ENCODE data around the gene SEPSECS.

SEPSECS gene

DNA sequence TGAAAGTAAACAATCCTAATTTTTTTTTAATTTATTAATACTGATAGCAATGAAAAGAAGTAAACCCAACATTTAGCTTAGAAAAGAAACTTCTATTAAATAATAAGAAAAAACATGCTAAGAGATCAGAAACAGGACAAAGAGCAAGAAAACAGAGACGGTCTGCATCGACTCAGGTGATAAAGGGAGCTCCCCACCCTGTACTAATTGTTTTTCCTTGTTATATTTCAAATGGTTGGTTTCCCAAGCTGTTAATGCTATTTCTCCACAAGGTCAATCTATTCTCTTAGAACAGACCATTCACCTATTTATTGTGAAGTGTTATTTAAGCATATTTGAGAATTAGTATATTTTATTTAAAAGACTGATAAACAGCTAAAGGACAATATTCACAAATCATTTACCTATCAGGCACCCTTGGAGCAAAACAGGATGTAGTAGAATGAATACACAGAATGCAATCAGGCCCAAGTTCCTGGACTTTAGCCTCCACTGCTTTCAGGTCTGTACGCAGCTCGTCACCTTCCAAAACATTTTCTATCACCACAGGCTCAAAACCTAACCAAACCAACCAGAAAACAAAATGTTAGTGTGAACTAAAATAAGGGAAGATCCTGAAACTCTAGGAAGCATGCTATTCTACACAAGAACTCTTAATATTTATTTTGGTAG lies 5.5 kb downstream of the SEPSECS start:
- no peak for DNase-seq

DNA sequence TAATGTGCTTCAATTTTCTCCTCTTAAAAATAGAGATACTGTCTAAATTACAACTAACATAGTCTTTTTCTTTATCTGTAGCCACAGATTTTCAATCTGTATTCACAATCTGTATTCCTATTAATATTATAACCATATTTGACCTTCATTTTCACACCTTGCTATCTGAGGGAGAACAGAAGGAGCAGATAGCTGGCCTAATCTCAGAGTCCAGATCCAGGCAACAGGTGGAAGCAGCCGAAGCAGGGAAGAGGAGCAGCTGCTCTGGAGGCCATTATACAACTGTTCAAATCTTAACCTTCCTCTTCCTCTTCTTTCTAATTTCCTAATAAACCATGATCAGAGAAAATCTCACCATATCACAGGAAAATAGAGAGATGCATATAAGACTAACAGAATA lies 14.2 kb downstream of the SEPSECS start:
- DNase-seq: no peak

DNA sequence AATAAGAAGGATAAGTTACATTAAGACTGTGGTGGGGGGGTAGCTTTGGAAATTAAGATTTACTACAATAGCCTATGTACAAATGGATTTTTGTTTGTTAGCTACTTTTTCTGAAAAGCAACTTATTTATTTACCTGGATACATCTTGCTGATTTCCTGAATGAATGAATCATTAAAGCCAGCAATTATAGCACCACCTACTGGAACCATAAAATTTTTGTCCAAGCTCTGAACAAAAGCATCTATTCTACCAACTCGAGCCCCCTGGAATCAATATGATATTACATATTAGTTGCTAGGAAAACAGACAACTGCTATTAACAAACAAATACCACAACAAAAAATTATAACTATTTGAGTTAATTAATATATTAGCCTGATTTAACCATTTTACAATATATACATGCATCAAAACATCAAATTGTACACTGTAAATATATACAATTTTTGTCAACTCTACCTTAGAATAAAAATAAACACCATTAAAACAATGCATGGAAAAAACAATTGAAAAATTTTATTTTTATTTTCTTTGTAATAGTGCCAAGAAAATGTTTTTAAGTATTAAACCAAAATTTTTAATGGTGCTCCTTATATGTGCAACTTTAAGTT lies 15.3 kb downstream of the SEPSECS start:
- DNase-seq: no peak

DNA sequence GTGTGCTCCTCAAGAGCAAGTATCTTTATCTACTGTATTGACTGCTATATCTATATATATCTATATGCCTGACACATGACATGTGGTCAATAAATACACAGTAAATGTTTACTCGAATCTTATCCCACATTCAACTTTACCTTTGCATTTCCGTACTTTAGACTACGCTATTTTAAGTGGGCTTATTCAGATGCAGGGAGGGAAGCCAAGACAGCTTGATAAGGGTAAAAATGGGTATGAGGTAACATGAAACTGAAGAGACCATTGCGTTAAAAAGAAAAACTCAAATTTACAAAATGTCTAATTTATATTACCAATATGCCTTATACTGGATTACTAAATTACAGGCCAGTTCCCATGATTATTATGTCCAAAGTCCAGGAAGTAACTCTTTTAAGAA lies 17.8 kb downstream of the SEPSECS start:
- DNase-seq: no peak

DNA sequence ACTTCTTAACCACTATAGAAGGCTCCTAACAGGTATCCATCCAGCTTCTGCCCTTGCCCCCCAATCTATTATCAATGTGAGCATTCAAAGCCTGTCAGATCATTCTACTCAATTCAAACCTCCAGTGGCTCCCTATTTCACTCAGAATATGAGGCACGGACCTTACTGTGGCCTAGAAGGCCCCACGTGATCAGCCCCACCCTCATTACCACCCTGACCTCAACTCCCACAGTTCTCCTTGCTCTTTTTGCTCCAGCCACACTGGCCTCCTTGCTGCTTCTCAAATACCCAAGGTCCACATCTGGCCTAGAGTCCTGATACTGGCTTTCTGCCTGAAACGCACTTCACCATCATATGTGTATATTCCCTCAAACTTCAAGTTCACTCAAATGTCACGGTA lies 18.7 kb downstream of the SEPSECS start:
- no peak for DNase-seq

DNA sequence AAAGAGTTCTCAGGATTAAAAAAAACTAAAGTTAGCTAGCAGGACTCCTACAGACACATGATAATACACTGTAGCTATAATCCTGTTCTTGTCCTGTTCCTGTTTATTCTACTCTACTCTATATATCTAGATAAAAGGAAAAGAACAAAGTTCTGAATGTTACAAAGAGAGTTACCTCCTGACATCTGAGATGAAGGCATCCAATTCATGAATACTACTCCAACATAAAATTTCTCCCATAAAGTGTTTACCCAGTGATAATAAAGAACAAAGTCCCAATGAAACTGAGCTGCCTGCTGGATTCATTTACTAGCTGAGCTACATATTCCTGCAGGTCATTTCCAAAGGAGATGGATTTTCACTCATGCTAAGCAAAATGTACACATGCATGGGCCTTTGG lies 27.1 kb downstream of the SEPSECS start:
- DNase-seq: no peak

DNA sequence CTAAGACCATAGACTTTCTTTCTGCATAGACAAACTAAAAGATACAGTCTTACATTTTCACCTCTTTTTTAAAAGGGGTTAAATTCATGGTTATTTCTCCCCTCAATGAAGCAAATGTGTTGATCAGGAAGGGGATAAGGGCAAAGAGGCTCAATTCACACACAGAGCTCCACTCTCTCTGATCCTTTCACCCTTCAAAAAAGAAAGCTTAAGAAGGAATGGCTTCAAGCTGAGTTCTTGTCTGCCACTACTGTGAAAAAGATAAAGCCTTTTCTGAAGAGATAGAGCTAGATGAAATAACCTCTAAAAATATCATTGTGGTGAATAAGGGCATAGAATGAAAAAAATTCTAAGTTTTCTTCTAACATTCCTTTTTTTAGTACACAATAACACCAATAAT lies 28.3 kb downstream of the SEPSECS start:
- DNase-seq: no peak

DNA sequence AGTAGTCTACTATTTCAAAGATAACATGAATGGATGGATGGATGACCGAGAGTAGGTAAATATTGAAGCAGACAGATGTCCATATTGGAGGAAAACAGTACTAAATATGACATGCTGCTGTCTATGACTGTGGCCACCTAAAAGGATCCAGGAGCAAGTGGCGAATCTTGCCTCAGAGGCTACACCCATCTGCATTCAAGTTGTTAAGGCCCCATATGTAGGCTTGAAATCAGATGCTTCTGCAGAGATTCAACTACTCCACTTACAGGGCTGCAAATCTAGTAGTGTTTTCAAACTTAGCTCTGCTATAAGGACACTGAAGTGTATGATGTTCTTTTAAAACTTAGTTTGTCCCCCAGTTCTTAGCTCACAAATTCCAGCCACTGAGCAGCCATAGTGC lies 28.9 kb downstream of the SEPSECS start:
- DNase-seq: no peak

DNA sequence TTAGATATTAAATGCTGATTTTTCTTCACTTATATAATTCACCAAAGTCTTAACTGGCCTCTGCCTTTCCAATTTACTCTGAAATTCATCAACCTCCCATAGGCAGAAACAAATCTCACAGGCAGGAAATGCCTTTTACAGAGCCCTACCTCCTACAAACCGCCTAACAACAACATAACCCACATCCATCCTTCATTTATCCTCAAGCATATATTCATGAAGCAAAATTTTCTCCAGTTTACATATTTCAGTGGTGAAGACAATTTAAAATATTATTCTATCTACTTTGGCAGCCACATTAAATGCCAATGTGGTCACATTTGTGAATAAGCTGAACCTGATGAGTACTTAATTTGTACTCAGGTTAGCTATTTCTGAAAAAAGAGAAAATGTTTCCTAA lies 30.3 kb downstream of the SEPSECS start:
- DNase-seq: no peak

DNA sequence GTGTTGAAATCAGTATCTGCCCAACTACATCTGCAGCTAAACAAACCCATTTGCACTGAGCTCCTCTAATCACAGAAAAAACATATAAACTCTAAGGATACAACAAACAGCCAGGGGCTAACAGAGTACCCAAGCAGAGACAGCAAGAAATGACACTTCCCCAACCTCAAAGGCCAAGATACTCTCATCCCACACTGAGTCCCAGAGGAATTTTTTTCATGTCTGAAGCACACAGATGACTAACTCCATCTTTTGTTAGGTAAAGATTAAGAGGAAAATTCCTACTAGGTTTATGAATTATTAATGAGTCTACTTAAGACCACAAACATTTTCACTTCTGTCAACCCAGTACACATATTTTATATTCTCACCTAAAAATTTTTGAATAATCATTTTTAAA lies 31.6 kb downstream of the SEPSECS start:
- DNase-seq: no peak

DNA sequence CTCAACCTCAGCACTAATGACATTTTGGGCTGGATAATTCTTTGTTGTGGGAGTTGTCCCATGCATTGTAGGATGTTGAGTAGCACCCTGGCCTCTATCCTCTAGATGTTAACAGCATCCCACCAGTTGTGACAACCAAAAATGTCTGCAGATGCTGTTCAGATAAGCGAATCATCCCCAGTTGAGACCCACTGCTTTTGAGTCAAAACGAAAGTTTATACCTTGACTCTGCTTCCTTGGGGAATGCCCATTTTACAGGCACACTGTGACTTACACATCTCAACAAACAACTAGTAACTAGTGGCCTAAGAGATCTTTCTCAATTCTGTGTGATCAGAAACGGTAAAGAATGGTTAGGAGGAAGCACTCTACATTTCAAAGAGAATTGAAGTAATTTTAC lies 37.0 kb downstream of the SEPSECS start:
- DNase-seq: no peak

DNA sequence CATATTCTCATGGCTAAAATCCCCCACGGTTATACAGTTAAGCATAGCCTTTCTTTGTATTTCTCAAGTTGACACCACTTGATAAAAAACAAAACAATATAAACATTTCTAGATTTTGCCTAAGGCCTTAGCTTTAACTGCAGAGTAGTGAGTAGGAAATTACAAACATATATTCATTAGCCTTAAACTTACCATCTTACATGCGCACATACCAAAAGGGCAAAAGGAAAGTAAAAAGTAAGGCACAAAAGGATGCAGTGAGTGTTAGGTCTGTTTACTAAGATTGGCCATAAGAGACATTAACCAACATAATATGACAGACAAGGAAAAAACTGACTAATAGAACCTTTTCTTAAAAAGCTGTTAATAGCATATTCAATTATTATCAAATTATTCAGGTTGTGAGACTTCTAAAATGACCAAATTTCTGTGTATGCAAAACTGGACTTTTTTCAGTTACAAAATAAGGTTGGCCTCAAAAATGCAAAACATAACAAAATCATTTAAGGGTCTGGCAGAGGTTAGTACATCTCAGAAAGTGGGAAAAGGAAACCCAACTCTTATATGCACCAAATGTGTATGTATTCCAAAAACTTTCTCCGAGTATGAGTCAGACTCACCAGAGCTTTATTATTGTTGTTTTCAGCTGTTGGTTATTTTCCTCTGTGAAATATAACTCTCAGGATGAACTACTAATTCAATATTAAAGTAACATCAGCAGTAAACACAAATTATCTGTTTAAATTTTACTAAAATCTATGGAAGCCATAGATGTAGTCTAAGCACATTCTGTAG lies 39.9 kb downstream of the SEPSECS start:
- DNase-seq: no peak

DNA sequence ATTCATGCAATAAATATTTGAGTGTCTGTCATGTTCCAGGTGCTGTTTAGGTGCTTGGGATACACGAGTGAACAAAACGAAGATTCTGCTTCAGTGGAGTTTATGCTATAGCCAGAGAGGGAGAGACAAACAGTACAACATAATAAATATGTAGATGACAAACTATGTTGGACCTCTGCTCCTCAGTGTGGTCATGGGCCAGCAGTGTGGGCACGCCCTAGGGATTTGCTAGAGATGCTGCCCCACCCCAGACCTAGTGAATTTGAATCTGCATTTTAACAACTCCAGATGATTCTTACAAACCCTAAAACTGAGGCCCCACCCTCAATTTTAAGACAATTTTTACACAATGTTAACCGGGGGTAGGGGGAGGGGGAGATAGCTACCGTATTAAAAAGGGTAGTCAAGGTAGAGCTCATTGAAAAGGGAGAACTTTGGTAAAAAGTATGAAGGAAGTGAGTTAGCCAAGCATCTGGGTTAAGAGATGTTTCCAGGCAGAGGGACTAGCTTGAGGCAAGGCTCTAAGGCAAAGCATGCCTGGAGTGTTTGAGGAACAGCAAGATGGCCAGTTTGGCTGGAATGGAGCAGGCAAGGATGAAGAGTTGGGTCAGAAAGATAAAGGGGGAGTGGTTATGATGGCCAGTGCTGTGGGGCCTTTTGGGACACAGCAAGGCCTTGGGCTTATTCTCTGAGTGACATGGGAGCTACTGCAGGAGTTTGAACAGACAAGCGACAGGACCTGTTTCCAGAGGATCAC lies 42.4 kb downstream of the SEPSECS start:
- no peak for DNase-seq

DNA sequence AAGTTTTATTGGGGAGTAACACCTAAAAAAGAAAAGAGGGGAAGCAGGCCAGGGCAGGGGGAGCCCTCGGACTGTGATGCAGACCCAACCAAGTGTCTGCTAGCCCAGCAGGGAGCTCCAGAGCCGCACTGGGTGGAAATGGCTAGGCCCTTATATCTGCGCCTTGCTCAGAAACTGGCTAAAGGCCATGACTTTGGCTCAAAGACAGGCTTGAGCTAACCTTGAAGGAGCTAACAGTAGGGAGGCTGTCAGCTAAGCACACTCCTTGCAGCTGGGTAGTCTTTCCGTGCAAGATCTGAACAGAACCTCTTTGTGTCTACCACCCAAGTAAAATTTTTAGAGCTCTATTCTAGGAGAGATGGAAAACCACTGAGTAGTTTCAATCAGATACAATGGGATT lies 43.0 kb downstream of the SEPSECS start:
- no peak for DNase-seq

DNA sequence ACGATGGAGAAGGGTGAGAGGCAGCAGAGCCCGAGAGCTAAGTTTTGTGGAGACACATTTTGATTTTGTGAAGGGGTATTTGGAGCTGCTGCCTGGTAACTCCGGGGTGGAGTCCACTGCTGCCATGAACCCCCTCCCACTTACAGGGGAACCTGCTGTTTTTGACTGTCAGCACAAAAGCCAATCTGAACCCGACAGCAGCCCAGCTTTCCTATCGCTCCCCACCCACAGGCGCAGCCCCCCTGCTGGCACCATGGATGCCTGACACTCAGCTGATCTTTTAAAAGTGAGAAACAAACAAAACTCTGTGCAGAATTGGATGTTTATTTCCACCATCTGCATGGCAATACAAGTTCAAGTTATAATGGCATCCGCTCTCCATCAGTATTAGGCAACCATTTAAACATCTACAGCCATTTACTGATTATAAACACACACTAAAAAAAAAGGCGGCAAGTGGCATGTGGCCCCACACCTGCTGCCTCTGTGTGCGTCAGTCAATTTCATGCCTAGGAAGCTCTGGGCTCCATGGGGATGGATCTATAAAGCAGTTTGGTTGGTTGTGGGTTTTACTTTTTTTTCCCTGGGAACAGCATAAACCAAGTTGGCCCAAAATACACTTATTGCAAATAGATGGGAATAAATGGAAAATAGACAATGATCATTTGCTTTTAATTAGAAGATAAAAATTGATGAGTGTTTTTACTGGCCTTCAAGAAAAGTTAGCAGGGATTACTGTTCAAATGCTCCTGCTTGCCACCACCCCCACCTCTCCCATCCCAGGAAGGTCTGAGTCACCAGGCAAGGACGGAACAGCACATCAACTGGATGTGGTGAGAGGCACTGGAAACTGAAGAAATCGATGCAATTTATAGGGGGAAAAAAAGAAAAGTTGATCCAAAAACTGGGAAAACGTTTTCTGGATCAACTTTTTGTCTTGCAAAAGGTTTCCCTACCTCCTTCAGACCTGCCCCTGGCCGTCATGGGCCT lies 46.0 kb downstream of the SEPSECS start:
- no peak for DNase-seq

DNA sequence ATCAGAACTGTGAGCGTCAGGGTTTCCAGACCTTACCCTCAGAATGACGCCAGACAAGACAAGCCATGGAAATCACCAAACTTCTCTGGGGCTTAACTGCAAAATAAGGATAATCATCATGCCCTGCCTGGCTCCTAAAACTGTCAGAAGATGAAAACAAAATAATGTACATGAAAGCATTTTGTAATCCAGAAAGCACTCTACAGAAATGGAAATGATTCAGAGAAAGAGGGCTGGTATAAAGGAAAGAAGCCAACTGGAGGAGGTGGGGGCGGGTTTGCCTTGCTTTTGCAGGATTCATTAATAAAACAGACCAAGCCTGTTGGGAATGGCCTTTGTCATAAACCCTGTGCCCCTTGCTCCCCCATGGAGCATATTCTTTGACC lies 47.3 kb downstream of the SEPSECS start:
- DNase-seq: no peak

DNA sequence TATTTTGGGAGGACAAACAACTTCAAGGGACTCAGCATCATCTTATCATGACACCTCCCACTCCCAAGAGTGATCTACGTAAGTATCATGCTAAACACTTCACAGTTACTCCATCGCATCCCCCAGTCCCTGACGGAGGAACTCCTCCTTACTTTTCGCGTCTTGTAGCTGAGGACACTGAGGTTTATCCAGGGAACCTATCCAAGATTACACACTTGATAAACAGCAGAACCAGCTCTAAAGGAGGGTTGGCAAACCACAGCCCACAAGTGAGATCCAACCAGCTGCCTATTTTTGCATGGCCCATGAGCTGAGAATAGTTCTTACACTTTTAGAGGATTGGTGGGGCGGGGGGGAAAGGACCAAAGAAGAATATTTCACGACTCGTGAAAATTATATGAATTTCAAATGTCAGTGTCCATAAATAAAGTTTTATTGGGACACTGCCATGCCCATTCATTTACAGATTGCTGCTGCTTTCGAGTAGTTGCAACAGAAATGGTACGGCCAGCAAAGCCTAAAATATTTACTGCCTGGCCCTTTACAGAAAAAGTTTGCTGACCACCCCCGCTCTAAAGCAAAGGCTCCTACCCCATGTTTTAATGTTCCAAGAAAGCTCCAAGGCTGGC lies 47.8 kb downstream of the SEPSECS start:
- DNase-seq: no peak

DNA sequence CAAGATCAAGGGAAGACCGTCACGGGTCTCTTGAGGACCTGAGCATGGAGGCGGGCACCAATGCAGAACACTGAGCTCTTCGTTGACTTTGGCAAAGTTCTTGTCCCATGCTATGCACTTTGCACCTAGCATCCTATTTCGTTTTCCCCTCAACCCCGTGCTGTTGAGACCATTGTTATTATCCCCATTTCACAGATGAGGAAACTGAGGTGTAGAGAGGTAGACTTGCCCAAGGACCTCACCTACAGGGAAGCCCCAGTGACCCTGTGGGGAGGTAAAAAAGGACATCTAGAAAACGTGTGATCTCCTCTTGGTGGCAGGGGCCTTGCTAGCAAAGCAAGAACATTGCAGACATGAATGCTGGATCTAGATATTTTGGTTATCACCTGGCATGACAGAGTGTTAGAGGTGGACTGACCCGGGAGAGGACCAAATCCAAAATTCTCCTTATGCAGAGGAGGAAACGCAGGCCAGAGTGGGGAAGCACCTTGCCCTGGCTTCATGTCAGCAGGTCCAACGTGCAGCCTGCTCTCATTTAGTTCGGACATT lies 48.5 kb downstream of the SEPSECS start:
- DNase-seq: no peak

DNA sequence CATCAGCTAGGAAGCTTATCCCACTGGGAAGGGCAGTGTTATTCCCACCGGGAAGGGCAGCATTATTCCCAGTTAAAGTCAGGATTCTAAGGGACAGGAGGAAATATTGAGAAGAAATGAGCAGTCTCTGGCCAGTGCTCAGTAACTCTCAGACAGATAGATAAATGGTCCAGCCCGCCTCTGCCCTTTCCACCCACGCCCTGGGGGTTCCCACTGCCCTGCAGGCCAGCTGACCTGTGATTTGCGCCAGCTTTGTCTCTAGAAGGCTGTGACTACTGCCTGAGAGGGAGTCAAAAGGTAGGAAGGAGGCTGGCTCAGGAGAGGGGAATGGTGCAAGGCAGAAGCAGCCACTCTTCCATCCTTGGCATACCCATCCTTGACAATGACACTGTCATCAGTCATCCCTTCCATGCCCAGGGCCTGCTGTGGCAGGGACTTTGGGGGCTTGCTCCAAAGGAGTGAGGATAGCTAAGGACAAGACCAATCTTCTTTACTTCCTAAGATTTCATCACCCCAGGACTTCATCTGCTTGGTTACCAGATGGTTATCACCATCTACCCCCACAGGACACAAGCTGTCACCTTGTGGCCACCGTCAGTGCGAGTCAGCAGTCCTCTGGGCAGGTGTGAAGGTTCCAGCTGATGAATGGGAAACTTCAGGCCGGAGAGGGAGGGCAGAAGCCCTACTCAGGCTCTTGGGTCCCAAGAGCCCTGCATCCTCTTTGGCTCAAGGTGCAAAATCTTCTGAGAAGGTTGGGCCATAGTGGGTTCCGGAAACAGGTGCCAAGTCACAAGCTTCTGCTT lies 49.5 kb downstream of the SEPSECS start:
- DNase-seq: no peak

DNA sequence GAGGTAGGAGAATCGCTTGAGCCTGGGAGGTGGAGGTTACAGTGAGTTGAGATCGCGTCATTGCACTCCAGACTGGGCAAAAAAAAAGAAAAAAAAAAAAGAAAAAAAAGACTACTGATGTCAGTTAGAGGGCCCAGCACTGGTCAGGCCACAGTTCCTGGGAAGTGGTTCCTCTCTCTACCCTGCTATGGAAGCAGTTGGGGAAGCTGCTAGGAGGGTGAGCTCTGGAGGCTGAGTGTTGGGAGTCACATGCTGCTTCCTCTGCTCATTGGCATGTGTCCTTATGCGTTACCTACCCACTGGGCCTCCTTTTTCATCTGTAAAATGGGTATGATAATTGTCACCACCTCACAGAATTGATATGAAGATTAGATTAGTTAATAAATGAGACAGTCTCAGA lies 50.7 kb downstream of the SEPSECS start:
- no peak for DNase-seq

DNA sequence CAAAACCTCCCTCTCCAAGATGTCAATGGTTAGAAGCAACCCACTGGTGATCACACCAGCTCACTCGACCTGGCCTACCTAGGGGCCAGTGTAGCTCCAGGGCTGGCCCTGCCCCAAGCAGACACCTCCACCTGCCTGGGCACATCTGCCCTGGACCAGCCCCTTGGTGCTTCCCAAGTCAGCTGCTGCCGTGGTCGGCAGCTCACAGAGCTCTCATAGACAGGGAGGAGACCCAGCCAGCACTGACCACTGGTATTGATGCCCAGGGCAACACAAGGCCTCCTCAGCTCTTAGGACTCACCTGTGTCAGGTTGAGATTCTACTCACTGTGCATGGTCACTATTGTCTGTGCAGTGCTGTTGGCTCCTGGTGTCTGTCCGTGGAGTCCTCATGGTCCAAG lies 51.7 kb downstream of the SEPSECS start:
- DNase-seq: no peak

All from NCI-H510A (cell line).